OCI-LY3 (cell line): ENCODE measurements around the gene PIGM.

Source experiments
- H2AFZ ChIP-seq: fragments of 200-600, 300-600 bp; shearing (Covaris generic); 2 replicates; pipeline ENCODE4 v1.6.0; 2014; ENCODE audit warnings: antibody characterized with exemption, low read depth, low read length
- H3K27ac ChIP-seq: fragments of 200-600, 300-600 bp; sonication (generic); 2 replicates; pipeline ENCODE4 v1.5.1; 2014; ENCODE audit warnings: mild to moderate bottlenecking, low read length, moderate library complexity, mixed read lengths
- H3K27me3 ChIP-seq: fragments of 200-600, 300-600 bp; sonication (generic); 2 replicates; pipeline ENCODE4 v1.6.1; 2014; ENCODE audit warnings: low read depth, low read length, mixed read lengths
- H3K36me3 ChIP-seq: fragments of 200-600, 300-600 bp; sonication (generic); replicated peaks from 2 replicates; pipeline ENCODE3; 2014; ENCODE audit warnings: low read depth, low read length, mixed read lengths
- H3K4me1 ChIP-seq: fragments of 300-600, 200-600 bp; sonication (generic); 2 replicates; pipeline ENCODE4 v1.6.1; 2014; ENCODE audit warnings: low read length, mixed read lengths
- H3K4me2 ChIP-seq: fragments of 200-600, 300-600 bp; sonication (generic); 2 replicates; pipeline ENCODE4 v1.6.1; 2014; ENCODE audit warnings: low read length, mixed read lengths
- H3K4me3 ChIP-seq: fragments of 300-600, 200-600 bp; sonication (generic); 2 replicates; pipeline ENCODE4 v1.5.1; 2014; ENCODE audit warnings: antibody characterized with exemption, mild to moderate bottlenecking, low read length, moderate library complexity
- H3K79me2 ChIP-seq: fragments of 300-600, 200-600 bp; shearing (Covaris generic); 2 replicates; pipeline ENCODE4 v1.6.1; 2014; ENCODE audit warnings: mild to moderate bottlenecking, low read length, mixed read lengths
- H3K9ac ChIP-seq: fragments of 300-600, 200-600 bp; shearing (Covaris generic); 2 replicates; pipeline ENCODE4 v1.6.0; 2014; ENCODE audit warnings: mild to moderate bottlenecking, low read length, moderate library complexity
- H3K9me3 ChIP-seq: fragments of 200-600, 300-600 bp; shearing (Covaris generic); 2 replicates; pipeline ENCODE4 v1.6.1; 2014; ENCODE audit warnings: low read length, mixed read lengths; ENCODE audit not compliant: insufficient read depth
- H4K20me1 ChIP-seq: fragments of 200-600, 300-600 bp; sonication (generic); 2 replicates; pipeline ENCODE4 v1.6.1; 2016; ENCODE audit warnings: low read length, mixed read lengths; ENCODE audit not compliant: insufficient read depth
- CTCF ChIP-seq: fragments of 200-600, 300-600 bp; sonication (generic); IDR thresholded peaks from 2 replicates; pipeline ENCODE4 v1.5.1; 2014; ENCODE audit warnings: antibody characterized with exemption, low read length, low read depth
- EZH2phosphoT487 ChIP-seq: fragments of 200-600 bp; shearing (Covaris generic); IDR thresholded peaks from 2 replicates; pipeline ENCODE4 v1.6.1; 2018; ENCODE audit warnings: antibody characterized with exemption, mixed run types, low read depth

The PIGM gene

GRCh38 chr1:160068225-160068624 is 36.4 kb upstream of the PIGM start:
- TF ChIP-seq EZH2phosphoT487 (no peak), CTCF (no peak)
- Histone ChIP-seq H3K4me2 (no peak overlapping the region), H4K20me1 (no peaks in the 10 kb centered on the region), H3K27me3 (peaks cover 46% of the 10 kb centered on the region), H3K27ac (no peak overlapping the region), H3K9me3 (no peaks in the 10 kb centered on the region), H3K79me2 (no peaks in the 10 kb centered on the region), H3K4me3 (no peak overlapping the region), H3K9ac (no peak overlapping the region), H2AFZ (no peak overlapping the region), H3K4me1 (peaks cover 8% of the 10 kb centered on the region), H3K36me3 (no peaks in the 10 kb centered on the region)

DNA sequence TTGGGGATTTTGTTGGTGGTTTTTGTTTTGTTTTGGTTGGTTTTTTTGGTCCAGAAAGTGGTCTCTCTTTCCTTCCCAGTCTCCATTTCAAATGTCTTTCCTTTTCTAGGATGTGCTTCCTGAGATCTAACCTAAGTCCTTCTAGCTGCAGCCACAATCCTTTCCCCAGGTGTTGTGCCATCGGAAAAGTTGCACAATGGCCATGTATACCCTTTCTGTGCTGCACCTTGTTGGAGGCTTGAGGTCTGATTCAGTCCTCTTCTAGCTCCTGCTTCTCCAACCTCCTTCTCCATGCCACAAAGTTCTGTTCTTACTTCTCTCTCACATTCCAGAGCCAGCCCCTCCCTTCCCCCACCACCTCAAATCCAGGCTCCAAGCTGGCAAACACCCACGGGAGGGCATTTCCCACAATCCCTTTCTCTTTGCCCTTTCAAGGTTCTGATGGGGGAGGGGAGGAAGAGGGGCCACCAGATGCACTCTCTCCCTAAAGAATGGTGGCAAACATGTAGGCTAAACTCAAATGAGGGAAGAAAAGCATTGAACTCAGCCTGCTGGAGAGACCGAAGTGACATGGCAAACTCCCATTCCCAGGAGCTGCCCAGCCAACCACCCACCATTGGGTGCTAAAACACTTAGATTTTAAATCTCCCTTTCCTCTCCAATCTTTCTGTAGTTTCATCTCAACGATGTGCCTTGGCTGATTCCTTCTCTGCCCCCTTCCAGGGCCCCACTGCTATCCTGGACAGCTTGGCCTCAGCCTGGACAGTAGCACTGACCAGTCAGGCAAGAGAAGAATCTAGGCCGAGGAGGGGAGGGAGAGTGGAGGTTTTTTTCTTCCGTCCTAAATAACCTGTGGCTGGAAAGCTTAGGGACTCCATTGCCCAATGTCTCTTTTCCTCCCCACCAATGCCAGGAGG is 35.3 kb upstream of the PIGM start:
- Histone ChIP-seq H3K79me2 (no peaks in the 10 kb centered on the region), H3K27ac (no peak overlapping the region), H3K9me3 (no peaks in the 10 kb centered on the region), H3K4me3 (no peak overlapping the region), H3K4me2 (no peak overlapping the region), H4K20me1 (no peaks in the 10 kb centered on the region), H3K4me1 (peaks cover 8% of the 10 kb centered on the region), H3K36me3 (no peaks in the 10 kb centered on the region), H3K27me3 (peaks cover 49% of the 10 kb centered on the region), H2AFZ (no peak overlapping the region), H3K9ac (no peak overlapping the region)
- TF ChIP-seq EZH2phosphoT487 (no peak), CTCF (no peak)

DNA sequence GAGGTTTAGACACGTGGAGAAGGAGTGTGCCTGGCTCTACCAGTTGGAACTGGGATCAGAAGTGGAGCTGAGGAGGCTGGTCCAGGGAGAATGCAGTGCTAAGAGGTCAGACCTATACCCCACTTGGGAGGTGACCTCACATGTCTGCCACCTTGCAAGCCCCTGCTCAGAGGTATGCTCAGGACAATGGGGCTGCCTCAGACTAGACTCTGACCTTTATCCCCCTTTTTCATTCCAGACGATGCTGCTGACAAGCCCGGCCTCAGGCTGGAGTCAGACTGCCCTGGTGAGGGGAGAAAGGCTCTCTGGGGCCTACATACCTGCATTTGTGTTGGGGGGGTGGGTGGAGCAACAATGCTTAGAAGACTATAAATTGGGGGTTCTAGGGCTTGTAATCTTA is 33.0 kb upstream of the PIGM start:
- peaks cover 41% of the 10 kb centered on the region for H3K27me3 ChIP-seq
- no peaks in the 10 kb centered on the region for H3K79me2 ChIP-seq
- TF ChIP-seq CTCF (no peak), EZH2phosphoT487 (no peak)
- peaks cover 3% of the 10 kb centered on the region for H3K4me1 ChIP-seq
- no peaks in the 10 kb centered on the region for H3K36me3 ChIP-seq
- H3K27ac ChIP-seq, result no peak overlapping the region
- H3K4me3 ChIP-seq, result no peak overlapping the region
- no peaks in the 10 kb centered on the region for H4K20me1 ChIP-seq
- H3K9me3 ChIP-seq, result no peaks in the 10 kb centered on the region
- H3K4me2 ChIP-seq, result no peak overlapping the region
- no peak overlapping the region for H3K9ac ChIP-seq
- no peak overlapping the region for H2AFZ ChIP-seq

DNA sequence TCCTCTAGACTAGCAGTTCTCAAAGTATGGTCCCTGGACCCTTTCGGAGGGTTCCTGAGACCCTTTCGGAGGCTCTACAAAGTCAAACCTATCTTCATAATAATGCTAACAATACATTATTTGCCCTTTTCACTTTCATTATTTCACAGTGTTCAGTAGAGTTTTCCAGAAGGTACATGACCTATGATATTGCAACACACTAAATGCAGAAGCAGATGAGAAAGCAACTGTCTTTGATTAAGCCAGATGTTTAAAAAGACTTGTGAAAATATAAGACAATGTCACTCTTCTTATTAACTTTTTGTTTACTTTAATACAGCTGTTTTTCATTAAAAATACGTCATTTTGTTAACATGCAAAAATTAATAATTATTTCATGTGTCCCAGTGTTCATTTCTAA is 32.4 kb upstream of the PIGM start:
- Histone ChIP-seq H3K27ac (no peak overlapping the region), H3K4me1 (no peaks in the 10 kb centered on the region), H3K79me2 (no peaks in the 10 kb centered on the region), H3K4me2 (no peak overlapping the region), H3K36me3 (no peaks in the 10 kb centered on the region), H3K27me3 (peaks cover 40% of the 10 kb centered on the region), H2AFZ (no peak overlapping the region), H3K9me3 (no peaks in the 10 kb centered on the region), H3K9ac (no peak overlapping the region), H3K4me3 (no peak overlapping the region), H4K20me1 (no peaks in the 10 kb centered on the region)
- TF ChIP-seq CTCF (no peak), EZH2phosphoT487 (no peak)
